ENCODE measurements around the gene NTM.
A peak's percentile ranks its signal among the peaks of the same experiment; 100 is the strongest.

The NTM gene

GRCh38 chr11:132300283-132300682, 929.9 kb downstream of the NTM start:
- H3K4me3 ChIP-seq (ENCODE audit: low read depth, low read length) = no peak overlapping the region
- peak; percentile 34 for DNase-seq (ENCODE audit: low read depth)
- peak; percentile 28 for TF ChIP-seq CTCF (IDR thresholded peaks at IDR 0.05; ENCODE audit: insufficient read depth, low read depth, low read length, missing control alignments)

- TF ChIP-seq CTCF (IDR thresholded peaks at IDR 0.05; ENCODE audit: insufficient read depth, low read depth, low read length, missing control alignments) = no peak
- H3K4me3 ChIP-seq (ENCODE audit: low read depth, low read length) = no peak overlapping the region
- no peak for DNase-seq (ENCODE audit: low read depth)
Measured at GRCh38 chr11:132301465-132301864, 931.0 kb downstream of the NTM start.

- no peak for TF ChIP-seq CTCF (IDR thresholded peaks at IDR 0.05; ENCODE audit: insufficient read depth, low read depth, low read length, missing control alignments)
- H3K4me3 ChIP-seq (ENCODE audit: low read depth, low read length) = no peak overlapping the region
- DNase-seq (ENCODE audit: low read depth) = no peak
Measured at GRCh38 chr11:132301900-132302299, 931.5 kb downstream of the NTM start.

- H3K4me3 ChIP-seq (ENCODE audit: low read depth, low read length) = no peak overlapping the region
- no peak for TF ChIP-seq CTCF (IDR thresholded peaks at IDR 0.05; ENCODE audit: insufficient read depth, low read depth, low read length, missing control alignments)
- no peak for DNase-seq (ENCODE audit: low read depth)
Measured at GRCh38 chr11:132307309-132308020, 937.0 kb downstream of the NTM start.

GRCh38 chr11:132310390-132311375, 940.3 kb downstream of the NTM start:
- no peak for TF ChIP-seq CTCF (IDR thresholded peaks at IDR 0.05; ENCODE audit: insufficient read depth, low read depth, low read length, missing control alignments)
- H3K4me3 ChIP-seq (ENCODE audit: low read depth, low read length) = no peak overlapping the region
- peak; percentile 51 for DNase-seq (ENCODE audit: low read depth)

- no peak for TF ChIP-seq CTCF (IDR thresholded peaks at IDR 0.05; ENCODE audit: insufficient read depth, low read depth, low read length, missing control alignments)
- no peak overlapping the region for H3K4me3 ChIP-seq (ENCODE audit: low read depth, low read length)
- no peak for DNase-seq (ENCODE audit: low read depth)
Measured at GRCh38 chr11:132311703-132312102, 941.3 kb downstream of the NTM start.

Data from GM12865 (cell line).